GM18498 (cell line): ENCODE results near the gene FLT4.

Source experiments
- ATAC-seq: cut with Tn5 transposase; IDR thresholded peaks from one replicate; pipeline ENCODE4 v1.9.1; 2021; ENCODE audit warnings: mild to moderate bottlenecking, moderate library complexity; ENCODE audit not compliant: unreplicated experiment

Gene FLT4

DNA sequence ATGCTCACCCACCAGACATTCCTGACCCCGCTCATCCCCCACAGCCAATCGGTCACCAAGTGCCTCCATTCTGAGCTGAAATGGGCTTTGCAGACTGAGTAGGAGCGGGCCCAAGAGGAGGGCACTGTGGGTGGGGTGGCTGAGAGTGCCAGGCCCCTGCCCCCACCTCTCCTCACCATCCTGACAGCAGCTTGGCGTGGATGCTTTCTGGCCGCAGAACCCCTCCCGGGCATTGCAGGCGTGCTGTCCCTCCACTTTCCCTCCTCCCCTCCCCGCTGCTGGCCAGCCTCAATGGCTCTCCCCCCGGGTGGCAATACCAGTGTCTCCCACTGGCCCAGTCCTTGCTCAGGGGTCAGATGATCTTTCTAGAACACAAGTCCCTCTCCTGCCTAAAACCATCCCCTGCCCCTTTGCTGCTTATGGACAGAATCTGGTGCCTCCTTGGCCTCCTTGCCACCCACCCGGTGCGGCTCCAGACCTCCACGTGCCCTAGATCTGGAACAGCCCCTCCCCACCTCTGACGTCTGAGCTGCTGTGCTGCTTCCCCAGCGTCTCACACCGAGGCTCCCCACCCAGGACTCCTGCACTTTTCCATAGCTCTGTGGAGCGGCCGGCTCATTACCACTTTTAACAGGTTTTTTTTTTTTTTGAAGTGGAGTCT is 6.1 kb downstream of the FLT4 start:
- ATAC-seq: no peak

DNA sequence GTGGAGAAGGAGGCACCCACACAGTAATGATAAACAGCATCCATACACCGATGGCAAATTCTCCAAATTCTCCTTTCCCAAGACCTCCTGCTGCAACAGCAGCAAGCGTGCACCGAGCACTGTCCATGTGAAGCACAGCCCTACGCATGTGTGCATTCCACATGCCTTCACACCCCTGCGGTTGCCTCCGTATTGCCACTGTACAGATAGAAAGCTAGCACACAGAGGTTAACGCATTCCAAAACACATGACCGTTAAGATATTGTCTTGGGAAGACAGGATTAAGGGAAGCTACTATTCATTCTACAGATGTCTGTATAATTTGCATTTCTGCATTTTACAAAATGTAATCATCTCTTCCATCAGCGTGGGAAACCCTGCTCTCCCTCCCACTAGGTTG is 6.6 kb downstream of the FLT4 start:
- no peak for ATAC-seq

DNA sequence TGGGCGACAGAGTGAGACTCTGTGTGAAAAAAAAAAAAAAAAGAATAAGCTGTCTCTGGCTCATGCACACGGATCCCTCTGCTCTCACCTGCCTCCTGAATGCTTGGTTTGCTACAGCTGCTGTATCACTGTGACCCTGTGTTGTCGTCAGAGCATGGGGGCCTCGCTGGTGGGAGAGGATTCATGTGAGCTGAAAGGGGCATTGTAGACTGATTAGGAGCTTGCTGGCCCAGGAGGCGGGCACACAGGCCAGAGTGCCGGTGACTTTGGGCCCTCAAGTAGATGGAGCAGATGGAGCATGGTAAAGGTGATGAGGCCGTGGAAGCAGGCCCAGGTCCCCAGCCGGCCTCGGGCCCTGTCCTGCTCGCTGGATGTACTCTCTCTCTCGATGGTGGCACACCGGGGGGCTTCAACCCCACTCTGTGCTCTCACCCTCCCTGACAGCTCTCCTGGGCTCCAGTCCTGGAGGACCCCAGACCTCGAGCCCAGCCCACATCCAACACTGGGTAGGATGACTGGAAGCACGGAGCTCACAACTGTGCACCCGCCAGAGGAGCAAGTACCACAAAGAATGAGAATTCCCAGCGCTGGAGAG is 7.1 kb downstream of the FLT4 start:
- ATAC-seq: no peak

DNA sequence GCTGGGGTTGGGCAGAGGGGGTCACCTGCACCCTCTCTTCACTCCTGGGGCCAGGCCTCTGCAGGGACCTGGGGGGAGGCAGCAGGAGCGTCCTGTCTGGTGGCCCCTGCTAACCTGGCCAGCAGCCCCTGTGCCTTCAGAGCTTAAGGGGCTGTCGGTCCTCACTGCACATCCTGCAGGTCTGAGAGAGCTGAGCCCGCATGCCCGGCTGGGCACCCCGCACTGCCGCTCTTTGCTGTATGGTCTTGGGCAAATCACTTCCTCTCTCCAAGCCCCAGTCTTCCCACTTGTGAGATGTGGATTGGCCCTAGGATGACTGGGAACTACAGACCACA is 7.9 kb downstream of the FLT4 start:
- no peak for ATAC-seq

DNA sequence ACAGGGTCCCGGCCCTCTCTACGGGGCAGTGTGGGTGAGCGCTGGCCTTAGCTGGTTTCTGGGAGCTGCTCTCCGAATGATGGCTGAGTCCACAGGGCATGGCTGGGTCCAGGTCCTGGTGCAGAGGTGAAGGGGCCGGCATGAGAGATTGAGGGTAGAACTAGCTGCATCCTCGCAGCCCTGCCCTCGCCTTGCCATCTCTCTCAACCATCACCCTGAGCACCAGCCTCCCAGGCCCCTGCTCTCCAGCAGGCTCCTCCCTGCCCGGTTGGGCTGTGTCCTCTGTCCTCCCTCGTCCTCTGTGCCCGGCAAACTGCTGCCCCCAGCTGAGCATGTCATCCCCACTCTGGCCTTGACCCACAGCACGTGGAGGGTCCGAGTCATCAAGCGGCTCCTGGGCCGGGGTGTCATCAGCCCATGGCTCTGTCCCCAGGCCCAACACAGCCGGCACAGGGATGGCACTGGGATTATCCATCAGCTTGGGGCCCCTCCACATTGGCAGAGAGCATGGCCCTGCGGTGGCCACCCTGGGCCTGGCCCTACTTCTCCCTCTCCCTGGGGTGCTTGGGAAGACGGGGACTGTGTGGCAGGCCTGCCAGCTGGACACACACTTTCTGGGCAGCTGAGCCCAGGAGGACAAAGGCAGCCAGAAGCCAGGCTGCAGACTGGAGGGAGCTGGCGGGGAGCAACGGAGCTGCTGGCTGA is 8.4 kb downstream of the FLT4 start:
- ATAC-seq: no peak

DNA sequence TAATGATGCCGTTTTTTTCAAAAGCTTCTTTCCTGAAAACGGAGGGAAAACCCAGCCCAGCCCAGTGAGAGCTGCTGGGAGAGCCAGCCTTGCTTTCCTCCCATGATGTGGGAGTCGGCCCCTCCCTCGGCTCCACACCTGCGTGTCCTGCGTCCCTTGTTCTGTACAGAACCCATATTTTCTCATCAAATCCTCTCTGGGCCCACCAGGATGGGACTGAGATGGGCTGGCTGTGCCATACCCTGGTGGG is 8.9 kb downstream of the FLT4 start:
- no peak for ATAC-seq

DNA sequence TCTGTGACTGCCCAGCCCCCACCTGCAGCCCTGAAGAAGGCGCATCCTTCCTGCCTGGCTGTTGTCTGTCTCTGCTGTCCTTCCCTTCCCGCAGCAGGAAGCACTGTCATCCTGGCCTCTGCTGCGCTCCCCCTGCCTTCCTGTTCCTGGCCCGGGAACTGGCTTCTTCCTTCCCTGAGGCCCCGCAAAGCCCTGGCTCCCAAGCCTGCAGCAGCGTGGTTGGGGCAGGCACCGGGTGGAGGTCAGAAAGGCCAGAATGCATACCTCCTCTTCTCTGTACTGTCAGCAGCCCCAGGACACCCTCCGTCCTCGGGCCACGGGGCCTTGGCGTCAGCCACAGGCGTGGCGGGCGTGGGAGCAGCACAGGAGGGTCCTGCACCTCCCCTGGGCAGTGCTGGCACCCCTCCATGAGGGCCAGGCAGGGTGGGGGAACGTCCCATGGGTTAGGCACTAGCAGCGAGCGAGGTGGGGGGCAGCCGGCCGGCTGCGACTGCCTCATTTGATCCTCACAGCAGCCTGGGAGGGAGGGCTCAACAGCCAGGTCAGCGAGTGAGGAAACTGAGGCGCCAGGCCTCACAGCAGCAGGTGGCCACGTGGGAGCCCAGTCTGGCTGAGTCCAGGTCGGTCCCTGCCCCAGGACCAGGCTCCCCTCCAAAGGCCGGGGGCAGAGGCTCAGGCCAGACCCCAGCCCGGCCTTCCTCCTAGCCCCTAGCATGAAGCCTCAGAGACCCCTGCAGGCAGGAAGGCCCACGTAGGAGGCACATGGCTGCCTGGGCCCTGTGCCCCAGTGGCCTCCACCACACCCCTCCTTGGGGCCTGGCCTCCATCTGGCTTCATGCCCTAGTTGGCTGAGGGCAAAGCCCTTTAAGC is 9.4 kb downstream of the FLT4 start:
- ATAC-seq: no peak

DNA sequence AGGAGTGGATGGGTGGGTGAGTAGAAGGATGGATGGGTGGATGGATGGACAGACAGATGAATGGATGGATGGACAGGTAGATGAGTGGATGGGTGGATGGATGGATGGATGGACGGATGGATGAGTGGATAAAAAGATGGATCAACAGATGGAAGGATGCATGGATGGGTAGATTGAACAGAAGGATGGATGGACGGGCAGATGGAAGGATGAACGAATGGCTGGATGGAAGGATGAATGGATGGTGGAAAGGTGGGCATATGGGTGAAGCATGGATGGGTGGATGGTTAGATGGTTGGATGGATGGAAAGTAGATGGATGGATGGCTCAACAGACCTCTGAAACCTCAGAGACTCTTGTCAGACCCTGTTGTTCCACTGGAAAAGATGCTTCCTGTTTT is 10.1 kb downstream of the FLT4 start:
- no peak for ATAC-seq

DNA sequence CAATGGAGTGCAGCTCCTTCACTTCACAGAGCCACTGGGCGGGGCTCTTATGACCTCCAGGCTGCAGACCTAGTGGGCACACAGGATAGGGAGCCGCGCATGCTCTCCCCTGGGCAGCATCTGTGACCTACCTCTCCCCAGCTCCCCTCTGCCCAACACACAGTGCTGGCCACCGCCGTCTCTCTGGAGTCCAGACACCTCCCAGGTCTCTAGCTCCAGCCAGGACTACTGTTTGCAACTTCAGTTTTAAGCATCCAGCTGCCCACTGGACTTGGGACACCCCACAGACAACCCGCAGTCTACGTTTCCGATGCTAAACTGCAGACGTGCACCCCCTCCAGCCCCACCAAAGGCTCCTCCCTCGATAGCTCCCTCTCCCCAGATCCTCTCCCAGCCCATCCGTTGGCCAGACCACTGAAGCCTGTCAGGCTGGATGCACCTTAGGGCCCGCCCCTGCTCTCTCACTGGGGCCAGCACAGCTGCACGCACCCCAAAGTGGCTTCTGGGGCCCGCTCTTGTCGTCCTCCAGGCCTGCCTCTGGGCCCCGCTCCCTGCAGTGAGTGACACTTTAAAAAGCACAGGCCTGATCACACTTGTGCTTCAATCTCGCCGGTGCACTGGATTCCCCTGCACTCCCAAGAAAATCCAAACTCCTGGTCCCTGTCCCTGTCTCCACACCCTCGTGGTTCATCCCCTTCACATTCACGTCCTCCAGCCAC is 11.3 kb downstream of the FLT4 start:
- no peak for ATAC-seq

DNA sequence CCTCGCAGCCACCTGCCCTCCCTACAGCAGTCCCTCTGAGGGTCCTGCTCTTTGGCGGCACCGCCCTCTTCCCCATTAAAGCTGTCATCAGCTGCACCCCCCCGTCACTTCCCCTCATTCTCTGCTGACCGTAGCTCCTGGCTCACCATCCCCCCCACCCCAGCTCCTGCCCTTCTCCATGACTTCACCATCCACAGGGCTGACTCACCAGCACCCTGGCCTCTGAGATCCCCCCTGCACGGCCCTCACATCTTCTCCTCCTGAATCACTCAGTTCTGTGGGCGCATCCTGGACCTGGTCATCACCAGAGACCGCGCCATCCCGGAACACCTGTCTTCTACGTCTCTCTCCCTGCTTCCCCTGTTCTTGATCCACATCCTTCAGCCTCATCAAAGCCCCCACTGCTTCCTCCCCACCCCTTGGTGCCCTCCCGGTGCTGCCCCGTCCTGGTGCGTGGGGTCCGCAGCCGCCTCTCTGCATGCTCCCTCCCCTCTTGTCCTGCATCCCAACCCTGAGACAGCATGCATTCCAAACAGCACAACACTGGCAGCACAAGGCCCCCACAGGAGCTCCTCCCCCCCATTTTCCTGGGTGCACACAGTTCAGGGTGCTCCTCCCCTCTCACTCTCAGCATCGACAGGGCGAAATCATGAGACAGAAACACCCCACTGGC is 12.9 kb downstream of the FLT4 start:
- no peak for ATAC-seq

DNA sequence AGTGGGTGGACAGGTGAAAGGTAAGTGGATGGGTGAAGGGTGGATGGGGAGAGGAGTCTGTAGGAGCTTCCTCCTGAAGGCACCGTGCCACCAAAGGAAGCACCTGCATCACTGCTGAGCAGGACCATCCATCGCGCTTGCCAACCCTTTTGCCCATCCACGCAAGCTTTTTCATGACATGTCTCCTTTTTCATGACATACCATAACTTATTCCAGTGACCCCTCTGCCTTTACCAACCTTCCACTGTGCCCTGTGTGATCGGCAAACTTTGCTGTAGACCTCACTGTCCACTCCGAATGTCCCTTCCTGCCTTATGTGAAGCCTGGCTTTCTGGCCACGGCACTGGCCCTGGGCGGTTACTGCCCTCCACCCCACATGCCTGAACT is 13.4 kb downstream of the FLT4 start:
- ATAC-seq: no peak

DNA sequence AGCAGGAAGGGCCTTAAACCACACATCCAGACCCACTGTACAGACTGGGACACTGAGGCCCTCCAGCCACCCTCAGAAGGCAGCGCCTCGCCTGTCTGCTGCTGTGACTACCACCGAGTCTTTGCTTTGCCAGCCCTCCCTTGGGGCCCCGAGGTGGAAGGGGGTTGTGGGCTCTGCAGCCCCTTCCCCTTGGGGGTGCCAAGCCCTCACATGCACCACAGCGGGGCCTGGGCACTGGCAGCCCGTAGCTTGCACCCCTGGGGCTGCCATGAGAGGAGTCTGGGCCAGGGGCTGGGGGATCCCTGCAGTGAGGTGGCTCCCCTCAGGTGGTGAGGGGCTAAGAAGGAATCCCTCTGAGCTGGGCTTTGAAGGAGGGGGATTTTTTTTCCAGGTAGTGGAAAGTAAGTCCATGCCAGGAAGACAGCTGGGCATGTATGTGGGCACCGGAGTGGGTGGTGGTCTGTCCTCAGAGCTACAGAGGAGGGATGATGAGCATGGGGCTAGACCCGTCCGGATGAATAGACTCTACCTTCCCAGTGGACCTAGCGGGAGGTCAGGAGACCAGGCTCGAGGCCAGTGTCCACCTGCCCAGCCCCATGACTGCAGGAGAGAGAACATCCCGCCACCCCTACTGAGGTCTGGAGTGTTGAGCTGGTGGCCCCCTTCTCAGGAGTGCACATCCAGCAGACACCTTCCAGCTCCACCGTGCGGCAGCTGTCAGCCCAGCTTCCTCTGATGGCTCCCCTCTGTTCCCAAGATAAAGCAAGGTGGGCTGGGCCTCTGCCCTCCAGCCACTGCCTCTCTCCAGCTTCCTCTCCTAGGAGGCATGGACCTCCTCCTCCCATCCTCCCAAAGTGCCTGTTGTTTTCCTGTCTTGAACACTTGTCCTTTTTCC is 15.9 kb downstream of the FLT4 start:
- ATAC-seq: no peak

DNA sequence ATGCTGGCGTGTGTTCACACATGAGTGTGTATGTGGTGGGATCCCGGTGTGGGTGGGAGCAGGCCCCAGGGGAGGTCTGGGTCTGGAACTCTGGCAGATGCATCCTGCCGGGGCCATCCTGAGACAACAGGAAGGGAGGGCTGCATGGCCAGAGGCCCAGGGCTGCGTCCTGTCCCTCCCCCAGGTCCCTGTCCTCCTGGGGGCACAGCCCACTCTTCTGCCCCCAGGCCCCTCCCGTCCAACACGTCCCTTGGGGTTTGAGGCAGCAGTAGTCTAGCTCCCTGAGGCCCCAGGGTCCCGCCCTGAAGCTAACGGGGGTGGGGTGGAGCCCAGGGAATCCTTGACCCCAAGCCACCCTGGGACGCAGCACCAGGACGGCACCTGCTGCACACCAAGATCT is 16.6 kb downstream of the FLT4 start:
- no peak for ATAC-seq

DNA sequence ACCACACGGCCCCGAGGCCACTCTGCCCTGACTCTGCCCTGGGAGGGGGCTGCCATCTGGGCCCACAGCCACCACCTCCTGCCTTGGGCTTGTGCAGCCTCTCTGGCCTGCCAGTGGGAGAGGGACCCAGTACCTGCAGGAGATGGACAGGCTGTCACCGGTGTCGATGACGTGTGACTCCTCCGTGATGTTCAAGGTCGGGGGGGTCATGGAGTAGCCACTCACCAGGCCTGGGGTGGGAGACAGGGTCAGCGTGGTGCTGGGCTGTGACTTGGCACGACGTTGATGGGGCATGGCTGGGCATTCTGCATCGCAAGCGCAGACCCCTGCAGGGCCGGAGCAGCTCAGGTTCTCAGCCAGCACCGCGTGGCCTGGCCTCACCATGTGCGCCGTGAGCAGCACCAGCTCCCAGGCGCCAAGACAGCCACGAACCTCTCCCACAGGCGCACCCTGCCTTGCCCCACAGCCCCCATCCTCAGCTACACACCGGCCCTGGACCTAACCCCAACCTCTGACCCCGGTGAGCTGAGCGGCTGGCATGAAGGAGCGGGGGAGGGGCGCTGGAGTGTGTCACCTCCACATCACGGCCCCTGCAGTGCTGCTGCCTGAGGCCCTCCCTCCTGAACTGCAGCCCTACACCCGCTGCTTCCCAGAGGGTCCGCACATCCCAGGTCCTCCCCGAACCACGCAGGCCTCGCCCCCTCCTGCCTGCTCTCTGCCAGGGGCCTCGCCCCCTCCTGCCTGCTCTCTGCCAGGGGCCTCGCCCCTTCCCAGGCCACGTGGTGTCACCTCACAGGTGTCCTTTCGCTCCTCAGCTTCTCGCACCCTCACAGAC is 17.6 kb downstream of the FLT4 start:
- ATAC-seq: no peak

DNA sequence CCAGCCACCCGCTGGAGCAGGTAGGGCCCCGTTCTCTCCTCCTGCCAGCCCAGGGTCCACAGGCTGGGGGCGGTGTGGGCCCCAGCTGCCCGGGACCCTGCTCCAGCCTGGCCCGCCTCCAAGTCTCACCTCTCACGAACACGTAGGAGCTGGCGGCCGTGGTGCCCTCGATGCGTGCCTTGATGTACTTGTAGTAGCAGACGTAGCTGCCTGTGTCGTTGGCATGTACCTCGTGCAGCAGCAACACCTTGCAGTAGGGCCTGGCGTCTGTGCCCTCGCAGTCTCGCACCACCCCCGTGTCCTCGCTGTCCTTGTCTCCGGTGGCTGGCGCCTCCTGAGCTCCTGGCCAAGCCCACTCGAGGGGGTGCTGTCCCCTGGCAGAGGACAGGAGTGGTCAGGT is 19.0 kb downstream of the FLT4 start:
- no peak for ATAC-seq

DNA sequence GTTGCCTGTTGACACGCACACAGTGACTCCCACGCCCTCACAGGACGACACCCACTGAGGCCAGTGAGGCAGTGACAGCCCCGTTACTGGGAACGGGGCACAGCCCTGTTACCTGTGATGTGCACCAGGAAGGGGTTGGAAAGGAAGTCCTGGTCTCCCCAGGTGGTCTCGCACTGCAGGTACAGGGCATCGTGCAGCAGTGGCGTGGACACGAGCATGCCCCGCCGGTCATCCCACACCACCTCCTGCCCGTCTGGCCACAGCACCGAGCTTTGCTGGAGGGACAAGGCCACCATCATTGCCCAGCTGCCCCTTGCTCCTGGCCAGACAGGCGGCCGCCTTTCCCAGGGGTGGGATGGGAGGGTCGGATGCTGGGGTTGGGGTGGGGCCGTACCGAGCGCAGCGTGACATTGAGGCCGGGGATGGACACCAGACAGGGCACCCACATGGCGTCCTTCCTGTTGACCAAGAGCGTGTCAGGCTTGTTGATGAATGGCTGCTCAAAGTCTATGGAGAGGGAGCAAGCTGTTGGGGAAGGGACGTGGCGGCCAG is 19.5 kb downstream of the FLT4 start:
- no peak for ATAC-seq

DNA sequence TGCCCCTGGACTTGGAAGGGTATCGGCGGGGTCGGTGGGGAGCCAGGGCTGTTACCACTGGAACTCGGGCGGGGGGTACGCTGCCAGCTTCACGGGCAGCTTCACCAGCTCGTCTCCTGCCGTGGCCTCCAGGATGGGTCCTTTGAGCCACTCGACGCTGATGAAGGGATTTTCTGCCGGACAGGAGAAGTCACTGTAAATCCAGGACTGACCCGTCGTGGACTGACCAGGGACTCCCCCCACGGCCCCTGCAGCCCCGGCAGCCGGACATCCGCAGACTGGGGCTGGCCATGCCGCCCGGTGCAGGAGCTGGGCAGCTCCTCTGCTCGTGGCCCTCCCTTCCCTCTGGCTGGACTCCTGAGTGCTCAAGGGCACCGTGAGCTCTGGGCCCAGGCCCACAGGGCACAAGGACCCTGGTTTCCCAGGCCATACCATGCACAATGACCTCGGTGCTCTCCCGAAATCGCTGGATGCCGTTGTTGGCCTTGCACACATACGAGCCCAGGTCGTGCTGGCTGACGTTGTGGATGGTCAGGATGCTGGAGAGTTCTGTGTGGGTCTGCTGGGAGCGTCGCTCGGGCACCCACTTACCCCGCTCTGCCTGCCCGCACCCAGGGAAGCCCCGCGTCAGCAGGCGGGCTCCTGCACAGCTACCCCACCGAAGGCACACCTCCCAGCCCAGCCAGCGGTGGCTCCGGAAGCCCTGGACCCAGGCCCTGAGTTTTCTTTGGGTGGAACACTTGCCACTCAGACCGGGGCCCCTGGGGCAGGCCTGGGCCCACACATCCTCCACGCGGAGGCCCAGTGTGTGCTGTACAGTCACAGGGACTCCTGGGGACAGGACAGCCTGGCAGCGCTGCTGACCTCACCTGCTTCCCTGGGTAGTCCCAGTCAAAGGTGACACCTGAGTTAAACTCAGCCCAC is 20.3 kb downstream of the FLT4 start:
- no peak for ATAC-seq

DNA sequence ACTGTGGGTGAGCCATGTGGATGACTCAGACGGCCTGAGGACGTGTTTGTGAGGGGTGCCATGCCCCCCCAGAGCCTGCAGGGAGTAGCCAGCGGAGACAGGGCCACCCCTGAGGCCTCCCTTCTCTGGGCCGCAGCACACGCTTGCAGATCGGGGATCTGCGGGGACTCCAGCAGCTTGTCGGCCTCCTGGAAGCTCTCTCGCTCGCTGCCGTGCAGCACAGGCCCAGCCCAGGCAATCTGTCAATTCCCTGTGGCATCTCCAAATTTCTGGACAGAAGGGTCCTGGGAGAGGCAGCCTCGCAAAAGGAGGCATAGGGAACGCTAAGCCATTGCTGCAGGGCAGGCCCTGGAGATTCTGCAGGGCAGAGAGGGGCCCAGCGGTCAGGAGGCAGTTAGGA is 21.2 kb downstream of the FLT4 start:
- no peak for ATAC-seq
